NCI-H2196 treated with DMSO at 0.1 percent for 48 hours (cell line): ENCODE data around the gene CLCF1.

ENCODE experiments used
- DNase-seq: peaks from one replicate; lab custom pipeline; 2025; ENCODE audit not compliant: unreplicated experiment; lab: John Stamatoyannopoulos, UW

Gene CLCF1

GRCh38 chr11:67364169-67364568 is 9.2 kb downstream of the CLCF1 start:
- no peak for DNase-seq

GRCh38 chr11:67357831-67358670 is 15.3 kb downstream of the CLCF1 start:
- no peak for DNase-seq

GRCh38 chr11:67356864-67357561 is 16.4 kb downstream of the CLCF1 start:
- DNase-seq = peak; percentile 69

GRCh38 chr11:67356387-67356863 is 17.0 kb downstream of the CLCF1 start:
- DNase-seq = no peak

GRCh38 chr11:67355794-67356386 is 17.5 kb downstream of the CLCF1 start:
- no peak for DNase-seq

- DNase-seq = no peak
Measured at GRCh38 chr11:67355023-67355793, 18.2 kb downstream of the CLCF1 start.

GRCh38 chr11:67354075-67355022 is 19.0 kb downstream of the CLCF1 start:
- DNase-seq = no peak

GRCh38 chr11:67353317-67354074 is 19.9 kb downstream of the CLCF1 start, which contains the start of gene POLD4:
TSS of gene POLD4 (minus strand) at chr11:67353546. CDS start at chr11:67353399, 147 bp downstream.
- peak; percentile 93 for DNase-seq

- DNase-seq = peak; percentile 71
Measured at GRCh38 chr11:67352546-67353316, 20.7 kb downstream of the CLCF1 start.

GRCh38 chr11:67351275-67352005 is 22.0 kb downstream of the CLCF1 start:
- DNase-seq = peak; percentile 55

GRCh38 chr11:67349928-67350465 is 23.4 kb downstream of the CLCF1 start:
- DNase-seq = no peak

- DNase-seq = no peak
Measured at GRCh38 chr11:67349457-67349856, 23.9 kb downstream of the CLCF1 start.

- DNase-seq = no peak
Measured at GRCh38 chr11:67349036-67349435, 24.4 kb downstream of the CLCF1 start.

GRCh38 chr11:67347964-67348749 is 25.2 kb downstream of the CLCF1 start:
- no peak for DNase-seq

- DNase-seq = no peak
Measured at GRCh38 chr11:67345920-67346819, 27.2 kb downstream of the CLCF1 start.
